Liver (tissue), 3 donors: ENCODE results near the gene PEX11A.

ENCODE experiments used
- ATF3 ChIP-seq: IDR thresholded peaks from 2 replicates; pipeline ENCODE4 v1.6.1; 2016; ENCODE audit warnings: antibody characterized with exemption
- CTCF ChIP-seq: fragments of 150-350 bp; IDR thresholded peaks from 2 replicates; pipeline ENCODE4 v1.5.1; 2017; ENCODE audit warnings: improper control_type of control experiment, low read depth, low read length; ENCODE audit not compliant: missing input control
- REST ChIP-seq: IDR thresholded peaks from 2 replicates; pipeline ENCODE4 v1.6.1; 2016; ENCODE audit warnings: antibody characterized with exemption, mild to moderate bottlenecking
- ZBTB33 ChIP-seq: IDR thresholded peaks from 2 replicates; pipeline ENCODE4 v1.6.1; 2016; ENCODE audit warnings: antibody characterized with exemption
- donor health status: healthy.
- donor health status: healthy.

- TF ChIP-seq REST (no peak), ATF3 (no peak), CTCF (no peak), ZBTB33 (no peak)
Measured at GRCh38 chr15:89695198-89695597, 4.6 kb upstream of the PEX11A start.
